Dendritic cell treated with granulocyte-macrophage colony-stimulating factor and Interleukin-4, amounts not matched to agents 40 ng/mL and 50 ng/mL, for 4 days (primary cell): ENCODE results near the gene SLC2A8.
A peak's percentile ranks its signal among the peaks of the same experiment; 100 is the strongest.

ENCODE experiments used
- H3K27ac Mint-ChIP-seq: one replicate; pipeline ENCODE4 v1.8.0; 2022; ENCODE audit warnings: mild to moderate bottlenecking, mixed read lengths
- H3K27me3 Mint-ChIP-seq: one replicate; pipeline ENCODE4 v1.8.0; 2022; ENCODE audit warnings: mild to moderate bottlenecking, mixed read lengths
- H3K36me3 Mint-ChIP-seq: one replicate; pipeline ENCODE4 v1.8.0; 2022; ENCODE audit warnings: low read depth, mixed read lengths
- H3K4me1 Mint-ChIP-seq: one replicate; pipeline ENCODE4 v1.8.0; 2022; ENCODE audit warnings: low read depth, mixed read lengths
- H3K4me3 Mint-ChIP-seq: one replicate; pipeline ENCODE4 v1.8.0; 2022; ENCODE audit warnings: mild to moderate bottlenecking, moderate library complexity, mixed read lengths
- H3K9me3 Mint-ChIP-seq: one replicate; pipeline ENCODE4 v1.8.0; 2022; ENCODE audit warnings: mixed read lengths
- intact Hi-C: fragments of 100-400 bp; cut with micrococcal nuclease; formaldehyde crosslinking; loops from one replicate; pipeline ENCODE4 v1.15.0; 2022

The SLC2A8 gene

GRCh38 chr9:127365461-127365860, 31.5 kb upstream of the SLC2A8 start:
- Mint-ChIP-seq H3K4me1 (peaks cover 56% of the 10 kb centered on the region), H3K36me3 (no peaks in the 10 kb centered on the region), H3K27ac (no peak overlapping the region), H3K27me3 (peaks cover 16% of the 10 kb centered on the region), H3K9me3 (no peaks in the 10 kb centered on the region), H3K4me3 (no peak overlapping the region)
- intact Hi-C loops: no loop called here

- Mint-ChIP-seq H3K9me3 (no peaks in the 10 kb centered on the region), H3K27me3 (peaks cover 24% of the 10 kb centered on the region), H3K27ac (no peak overlapping the region), H3K4me1 (peaks cover 58% of the 10 kb centered on the region), H3K36me3 (no peaks in the 10 kb centered on the region), H3K4me3 (no peak overlapping the region)
- intact Hi-C loops: no loop called here
Measured at GRCh38 chr9:127366594-127366993, 30.4 kb upstream of the SLC2A8 start.

GRCh38 chr9:127368852-127369402, 28.0 kb upstream of the SLC2A8 start:
- Mint-ChIP-seq H3K4me1 (peaks cover 35% of the 10 kb centered on the region), H3K36me3 (no peaks in the 10 kb centered on the region), H3K27me3 (peaks cover 24% of the 10 kb centered on the region), H3K27ac (peak overlapping the region; percentile 78), H3K9me3 (no peaks in the 10 kb centered on the region), H3K4me3 (peak overlapping the region; percentile 51)
- intact Hi-C loops: no loop called here

GRCh38 chr9:127369428-127369827, 27.5 kb upstream of the SLC2A8 start:
- peaks cover 30% of the 10 kb centered on the region for H3K4me1 Mint-ChIP-seq
- H3K4me3 Mint-ChIP-seq: no peak overlapping the region
- H3K36me3 Mint-ChIP-seq: no peaks in the 10 kb centered on the region
- peak overlapping the region; percentile 78 for H3K27ac Mint-ChIP-seq
- intact Hi-C loops: no loop called here
- peaks cover 24% of the 10 kb centered on the region for H3K27me3 Mint-ChIP-seq
- no peaks in the 10 kb centered on the region for H3K9me3 Mint-ChIP-seq

GRCh38 chr9:127370147-127370579, 26.8 kb upstream of the SLC2A8 start:
- peaks cover 28% of the 10 kb centered on the region for H3K4me1 Mint-ChIP-seq
- peak overlapping the region; percentile 78 for H3K27ac Mint-ChIP-seq
- H3K27me3 Mint-ChIP-seq: peaks cover 24% of the 10 kb centered on the region
- no peaks in the 10 kb centered on the region for H3K36me3 Mint-ChIP-seq
- no peak overlapping the region for H3K4me3 Mint-ChIP-seq
- intact Hi-C loops: no loop called here
- no peaks in the 10 kb centered on the region for H3K9me3 Mint-ChIP-seq

- H3K4me3 Mint-ChIP-seq: no peak overlapping the region
- peaks cover 24% of the 10 kb centered on the region for H3K27me3 Mint-ChIP-seq
- peaks cover 28% of the 10 kb centered on the region for H3K4me1 Mint-ChIP-seq
- intact Hi-C loops: no loop called here
- peak overlapping the region; percentile 78 for H3K27ac Mint-ChIP-seq
- no peaks in the 10 kb centered on the region for H3K9me3 Mint-ChIP-seq
- no peaks in the 10 kb centered on the region for H3K36me3 Mint-ChIP-seq
Measured at GRCh38 chr9:127370672-127371648, 26.0 kb upstream of the SLC2A8 start.

GRCh38 chr9:127380479-127380878, 16.5 kb upstream of the SLC2A8 start:
- intact Hi-C loops: no loop called here
- Mint-ChIP-seq H3K27ac (no peak overlapping the region), H3K36me3 (no peaks in the 10 kb centered on the region), H3K4me1 (no peaks in the 10 kb centered on the region), H3K4me3 (no peak overlapping the region), H3K9me3 (peaks cover 14% of the 10 kb centered on the region), H3K27me3 (peaks cover 23% of the 10 kb centered on the region)

- Mint-ChIP-seq H3K27ac (no peak overlapping the region), H3K4me1 (no peaks in the 10 kb centered on the region), H3K9me3 (peaks cover 14% of the 10 kb centered on the region), H3K27me3 (peaks cover 22% of the 10 kb centered on the region), H3K4me3 (no peak overlapping the region), H3K36me3 (no peaks in the 10 kb centered on the region)
- intact Hi-C loops: no loop called here
Measured at GRCh38 chr9:127382541-127382940, 14.4 kb upstream of the SLC2A8 start.

GRCh38 chr9:127384016-127384730, 12.8 kb upstream of the SLC2A8 start:
- peaks cover 2% of the 10 kb centered on the region for H3K9me3 Mint-ChIP-seq
- H3K4me1 Mint-ChIP-seq: peaks cover 14% of the 10 kb centered on the region
- intact Hi-C loops: no loop called here
- no peaks in the 10 kb centered on the region for H3K36me3 Mint-ChIP-seq
- peaks cover 23% of the 10 kb centered on the region for H3K27me3 Mint-ChIP-seq
- H3K27ac Mint-ChIP-seq: no peak overlapping the region
- H3K4me3 Mint-ChIP-seq: no peak overlapping the region

GRCh38 chr9:127384901-127385300, 12.1 kb upstream of the SLC2A8 start:
- intact Hi-C loops: no loop called here
- H3K4me1 Mint-ChIP-seq: peaks cover 14% of the 10 kb centered on the region
- no peaks in the 10 kb centered on the region for H3K9me3 Mint-ChIP-seq
- H3K4me3 Mint-ChIP-seq: no peak overlapping the region
- H3K27me3 Mint-ChIP-seq: peaks cover 23% of the 10 kb centered on the region
- H3K36me3 Mint-ChIP-seq: no peaks in the 10 kb centered on the region
- no peak overlapping the region for H3K27ac Mint-ChIP-seq

- peaks cover 14% of the 10 kb centered on the region for H3K4me1 Mint-ChIP-seq
- intact Hi-C loops: no loop called here
- H3K27me3 Mint-ChIP-seq: peaks cover 23% of the 10 kb centered on the region
- no peak overlapping the region for H3K4me3 Mint-ChIP-seq
- H3K36me3 Mint-ChIP-seq: no peaks in the 10 kb centered on the region
- no peak overlapping the region for H3K27ac Mint-ChIP-seq
- H3K9me3 Mint-ChIP-seq: no peaks in the 10 kb centered on the region
Measured at GRCh38 chr9:127386249-127386648, 10.7 kb upstream of the SLC2A8 start.

GRCh38 chr9:127386981-127387380, 10.0 kb upstream of the SLC2A8 start:
- H3K27ac Mint-ChIP-seq: no peak overlapping the region
- H3K4me1 Mint-ChIP-seq: peaks cover 15% of the 10 kb centered on the region
- peaks cover 21% of the 10 kb centered on the region for H3K27me3 Mint-ChIP-seq
- H3K36me3 Mint-ChIP-seq: no peaks in the 10 kb centered on the region
- intact Hi-C loops: no loop called here
- no peaks in the 10 kb centered on the region for H3K9me3 Mint-ChIP-seq
- H3K4me3 Mint-ChIP-seq: no peak overlapping the region

GRCh38 chr9:127388037-127388855, 8.7 kb upstream of the SLC2A8 start:
- intact Hi-C loops: no loop called here

More at GRCh38 chr9:127388037-127388855, 8.7 kb upstream of the SLC2A8 start:
- Mint-ChIP-seq H3K4me1 (peaks cover 24% of the 10 kb centered on the region), H3K27ac (no peak overlapping the region), H3K27me3 (peaks cover 21% of the 10 kb centered on the region), H3K9me3 (no peaks in the 10 kb centered on the region), H3K36me3 (no peaks in the 10 kb centered on the region), H3K4me3 (no peak overlapping the region)
